ENCODE data around the gene RPL36AL. TPM values are rescaled to one million over a fixed set of nuclear protein-coding genes. Genes with fewer than 3 reads are reported as not detected.

Gene RPL36AL
- total and polyA plus RNA-seq, 4 donors, result 117 to 729 (median 251) TPM

Small RNA genes lying within 50 kb of the gene (small RNA-seq; reads per million reads assigned to genes)
- gene AL139099.3 (ENCODE audit: low replicate concordance) (not detected), gene AL139099.4 (ENCODE audit: low replicate concordance) (not detected), gene RF00019 (ENCODE audit: low replicate concordance) (not detected)

Other genes with a start within 250 kb of the RPL36AL start
- gene RPS29, start 34.2 kb downstream of the RPL36AL start, total RNA-seq, result 1,000 to 10,000 TPM in 1 of 2 donors, 100 to 1,000 TPM in 1; 413 to 1,209 TPM
- 1,000 to 10,000 TPM; 2,302 to 3,240 TPM for gene RPS29, start 34.2 kb downstream of the RPL36AL start, polyA plus RNA-seq
- 10 to 100 TPM in 1 of 2 donors, 1 to 10 TPM in 1; 6.9 to 11.9 TPM for gene LRR1, start 21.7 kb downstream of the RPL36AL start, total RNA-seq
- 1 to 10 TPM; 5.7 to 8.3 TPM for gene LRR1, start 21.7 kb downstream of the RPL36AL start, polyA plus RNA-seq
- gene MGAT2, start 173 bp upstream of the RPL36AL start, total RNA-seq, result 10 to 100 TPM; 26.8 to 44.2 TPM
- 10 to 100 TPM; 15.2 to 32.4 TPM for gene MGAT2, start 173 bp upstream of the RPL36AL start, polyA plus RNA-seq
- gene DNAAF2, start 14.6 kb upstream of the RPL36AL start, total RNA-seq, result 10 to 100 TPM; 11.7 to 12.3 TPM
- 1 to 10 TPM; 4.4 to 8.2 TPM for gene DNAAF2, start 14.6 kb upstream of the RPL36AL start, polyA plus RNA-seq
- 10 to 100 TPM in 1 of 2 donors, 1 to 10 TPM in 1; 2.8 to 15.6 TPM for gene POLE2, start 67.6 kb upstream of the RPL36AL start, total RNA-seq
- gene POLE2, start 67.6 kb upstream of the RPL36AL start, polyA plus RNA-seq, result 1 to 10 TPM; 2.2 to 4.6 TPM
- 10 to 100 TPM in 1 of 2 donors, 1 to 10 TPM in 1; 5.9 to 10.0 TPM for gene KLHDC1, start 72.5 kb upstream of the RPL36AL start, total RNA-seq
- 1 to 10 TPM in 1 of 2 donors, under 1 TPM in 1; 0.65 to 3.7 TPM for gene KLHDC1, start 72.5 kb upstream of the RPL36AL start, polyA plus RNA-seq
- gene KLHDC2, start 147.5 kb upstream of the RPL36AL start, total RNA-seq, result 100 to 1,000 TPM in 1 of 2 donors, 10 to 100 TPM in 1; 40.1 to 163 TPM
- gene KLHDC2, start 147.5 kb upstream of the RPL36AL start, polyA plus RNA-seq, result 10 to 100 TPM; 27.4 to 33.9 TPM
- 100 to 1,000 TPM in 1 of 2 donors, 10 to 100 TPM in 1; 48.8 to 145 TPM for gene NEMF, start 232.2 kb upstream of the RPL36AL start, total RNA-seq
- gene NEMF, start 232.2 kb upstream of the RPL36AL start, polyA plus RNA-seq, result 10 to 100 TPM; 19.7 to 33.1 TPM

Measured in lung (tissue), 5 donors.